Thoracic aorta endothelial cell (primary cell): ENCODE results near the gene SYCE1. TPM values are rescaled to one million over a fixed set of nuclear protein-coding genes. Genes with fewer than 3 reads are reported as not detected.

Source experiments
- total RNA-seq: library from RNA; depleted of rRNA; stranded (reverse); fragments of >200 nt; gene quantifications from 2 replicates; pipeline ENCODE4 v1.2.3, GENCODE V29; 2012

SYCE1 gene, protein sequence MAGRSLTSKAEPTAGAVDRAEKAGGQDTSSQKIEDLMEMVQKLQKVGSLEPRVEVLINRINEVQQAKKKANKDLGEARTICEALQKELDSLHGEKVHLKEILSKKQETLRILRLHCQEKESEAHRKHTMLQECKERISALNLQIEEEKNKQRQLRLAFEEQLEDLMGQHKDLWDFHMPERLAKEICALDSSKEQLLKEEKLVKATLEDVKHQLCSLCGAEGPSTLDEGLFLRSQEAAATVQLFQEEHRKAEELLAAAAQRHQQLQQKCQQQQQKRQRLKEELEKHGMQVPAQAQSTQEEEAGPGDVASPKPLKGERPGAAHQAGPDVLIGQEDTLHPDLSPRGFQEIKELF
- 0.14 TPM in 1 of 2 replicates, not detected in the other for total RNA-seq

DNA sequence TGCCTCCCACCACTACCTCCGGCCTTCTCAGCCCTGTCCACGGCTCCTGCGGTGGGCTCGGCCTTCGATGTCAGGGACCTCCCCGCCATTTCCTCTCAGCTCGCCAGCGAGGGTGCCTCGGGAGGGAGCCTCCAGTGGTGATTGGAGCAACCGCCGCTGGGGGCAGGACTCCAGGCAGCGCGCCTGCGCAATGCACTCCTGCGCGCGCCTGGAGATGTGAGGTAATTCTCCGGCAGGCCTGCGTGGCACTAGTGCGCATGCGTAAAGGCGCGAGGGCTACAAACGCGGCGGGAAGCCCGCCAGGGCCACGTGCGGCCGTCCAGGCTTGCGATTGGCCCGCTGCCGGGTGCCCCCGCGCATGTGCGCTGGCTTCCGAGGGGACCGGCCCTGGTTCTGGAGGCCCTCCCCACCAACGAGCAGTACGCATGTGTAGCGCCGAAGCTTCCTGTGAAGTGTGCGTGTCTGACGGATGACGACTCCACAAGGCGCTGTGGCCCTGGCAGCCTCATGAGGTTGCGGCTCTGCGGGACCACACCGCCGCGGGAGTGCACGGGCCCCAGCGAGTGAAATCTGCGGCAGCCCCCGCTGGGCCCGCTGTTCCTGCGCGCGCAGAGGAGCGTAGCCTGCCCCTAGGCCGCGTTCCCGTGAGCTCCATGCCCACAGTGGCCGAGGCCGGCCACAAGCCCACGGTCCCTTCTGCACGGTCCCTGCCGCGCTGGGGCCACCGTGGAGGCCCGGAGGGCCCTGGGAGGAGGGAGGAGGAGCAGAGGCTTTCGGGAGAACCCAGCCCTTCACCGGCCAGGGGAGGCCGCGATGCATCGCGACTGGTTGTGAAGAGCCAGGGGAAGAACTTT lies at the start of gene SYCE1:
SYCE1 (minus strand) TSS at position 143 of the 854 bp plus-strand sequence; CDS start at position 89, 54 bp downstream.

DNA sequence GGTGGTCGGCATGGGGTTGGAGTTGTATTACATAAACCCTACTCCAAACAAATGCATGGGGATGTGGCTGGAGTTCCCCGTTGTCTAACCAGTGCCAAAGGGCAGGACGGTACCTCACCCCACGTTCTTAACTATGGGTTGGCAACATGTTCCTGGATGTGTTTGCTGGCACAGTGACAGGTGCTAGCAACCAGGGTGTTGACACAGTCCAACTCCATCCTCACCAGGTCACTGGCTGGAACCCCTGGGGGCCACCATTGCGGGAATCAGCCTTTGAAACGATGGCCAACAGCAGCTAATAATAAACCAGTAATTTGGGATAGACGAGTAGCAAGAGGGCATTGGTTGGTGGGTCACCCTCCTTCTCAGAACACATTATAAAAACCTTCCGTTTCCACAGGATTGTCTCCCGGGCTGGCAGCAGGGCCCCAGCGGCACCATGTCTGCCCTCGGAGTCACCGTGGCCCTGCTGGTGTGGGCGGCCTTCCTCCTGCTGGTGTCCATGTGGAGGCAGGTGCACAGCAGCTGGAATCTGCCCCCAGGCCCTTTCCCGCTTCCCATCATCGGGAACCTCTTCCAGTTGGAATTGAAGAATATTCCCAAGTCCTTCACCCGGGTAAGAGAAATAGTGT lies 38.3 kb downstream of the SYCE1 start, which contains the start of gene CYP2E1:
CYP2E1 (plus strand) TSS at position 407 of the 632 bp plus-strand sequence; CDS start at position 440, 33 bp downstream.

Other genes starting within 250 kb of the SYCE1 start
- gene CALY, start 228.7 kb downstream of the SYCE1 start, total RNA-seq = not detected in 2 replicates
- gene PRAP1, start 218.2 kb downstream of the SYCE1 start, total RNA-seq = not detected in 2 replicates
- gene FUOM, start 207.6 kb downstream of the SYCE1 start, total RNA-seq = 17.0 and 18.4 TPM in 2 replicates
- 62.0 and 63.2 TPM in 2 replicates for gene ECHS1, start 192.2 kb downstream of the SYCE1 start, total RNA-seq
- gene PAOX, start 186.3 kb downstream of the SYCE1 start, total RNA-seq = 3.9 and 4.6 TPM in 2 replicates
- 40.7 and 45.3 TPM in 2 replicates for gene MTG1, start 171.4 kb downstream of the SYCE1 start, total RNA-seq
- not detected in 2 replicates for gene SPRN, start 141.0 kb downstream of the SYCE1 start, total RNA-seq
- gene SCART1, start 111.6 kb downstream of the SYCE1 start, total RNA-seq = 0.66 and 0.86 TPM in 2 replicates
- gene CYP2E1, start 38.2 kb downstream of the SYCE1 start, total RNA-seq = not detected in 2 replicates
- gene FRG2B, start 61.2 kb upstream of the SYCE1 start, total RNA-seq = not detected in 2 replicates